GM19397 (cell line): ENCODE results near the gene NIM1K.
A peak's percentile ranks its signal among the peaks of the same experiment; 100 is the strongest.
"Not testable (repeated sequence)": the region's sequence is repeated elsewhere in the genome, so short reads cannot be mapped to it uniquely, and the experiment has no call there.

ENCODE experiments used
- ATAC-seq: cut with Tn5 transposase; IDR thresholded peaks from one replicate; pipeline ENCODE4 v1.9.1; 2021; ENCODE audit warnings: mild to moderate bottlenecking, moderate library complexity; ENCODE audit not compliant: unreplicated experiment

Gene NIM1K

DNA sequence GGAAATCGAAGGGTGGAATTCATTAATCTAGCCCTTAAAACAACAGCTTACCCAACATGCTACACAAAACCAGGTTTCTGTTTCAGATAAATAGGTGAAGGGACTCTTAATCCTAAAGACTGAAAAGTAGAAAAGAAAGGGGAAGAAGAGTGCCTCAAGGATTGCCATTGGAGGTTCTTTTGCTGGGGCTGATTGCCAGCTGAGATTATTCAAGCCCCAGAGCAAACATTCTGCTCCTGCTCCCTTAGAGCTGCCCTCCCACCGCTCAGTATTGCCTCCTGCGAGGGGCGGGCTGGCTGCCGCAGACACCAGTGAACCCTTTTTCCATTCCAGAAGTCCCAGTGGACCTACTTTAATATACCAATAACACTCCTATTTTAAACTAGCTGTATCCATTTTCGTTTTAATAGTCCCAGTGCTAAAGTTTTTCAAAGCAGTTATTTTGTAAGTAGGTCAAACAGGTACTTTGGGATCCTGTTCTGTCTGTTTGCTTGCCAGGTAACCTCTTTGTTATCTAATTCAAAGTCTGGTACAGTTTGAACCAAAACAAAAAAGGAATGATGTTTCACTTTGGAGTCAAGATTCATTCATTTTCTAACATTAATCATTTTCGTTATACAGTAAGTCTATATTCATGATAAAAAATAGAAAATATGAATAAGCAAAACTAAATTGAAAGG, 82.5 kb downstream of the NIM1K start:
- no peak for ATAC-seq

DNA sequence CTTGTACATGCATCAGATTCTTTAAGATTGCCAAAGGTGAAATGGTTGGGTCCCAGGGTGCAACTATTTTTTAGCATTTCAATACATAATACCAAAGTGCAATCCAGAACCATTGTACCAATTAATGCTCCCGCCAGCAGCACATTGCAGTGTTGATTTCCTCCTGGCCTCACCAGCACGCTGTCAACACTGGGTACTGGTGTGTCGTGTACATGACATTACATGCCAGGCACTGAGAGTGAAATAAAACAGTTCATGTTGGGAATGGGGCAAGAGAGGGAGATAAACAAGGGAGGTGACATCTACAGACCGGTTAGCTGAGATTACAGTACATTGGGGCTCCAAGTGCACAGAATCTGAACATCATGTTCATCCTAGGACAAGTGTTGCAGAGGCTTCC, 83.4 kb downstream of the NIM1K start:
- no peak for ATAC-seq

- no peak for ATAC-seq
Observed at GRCh38 chr5:43279548-43280274, 87.7 kb downstream of the NIM1K start.

DNA sequence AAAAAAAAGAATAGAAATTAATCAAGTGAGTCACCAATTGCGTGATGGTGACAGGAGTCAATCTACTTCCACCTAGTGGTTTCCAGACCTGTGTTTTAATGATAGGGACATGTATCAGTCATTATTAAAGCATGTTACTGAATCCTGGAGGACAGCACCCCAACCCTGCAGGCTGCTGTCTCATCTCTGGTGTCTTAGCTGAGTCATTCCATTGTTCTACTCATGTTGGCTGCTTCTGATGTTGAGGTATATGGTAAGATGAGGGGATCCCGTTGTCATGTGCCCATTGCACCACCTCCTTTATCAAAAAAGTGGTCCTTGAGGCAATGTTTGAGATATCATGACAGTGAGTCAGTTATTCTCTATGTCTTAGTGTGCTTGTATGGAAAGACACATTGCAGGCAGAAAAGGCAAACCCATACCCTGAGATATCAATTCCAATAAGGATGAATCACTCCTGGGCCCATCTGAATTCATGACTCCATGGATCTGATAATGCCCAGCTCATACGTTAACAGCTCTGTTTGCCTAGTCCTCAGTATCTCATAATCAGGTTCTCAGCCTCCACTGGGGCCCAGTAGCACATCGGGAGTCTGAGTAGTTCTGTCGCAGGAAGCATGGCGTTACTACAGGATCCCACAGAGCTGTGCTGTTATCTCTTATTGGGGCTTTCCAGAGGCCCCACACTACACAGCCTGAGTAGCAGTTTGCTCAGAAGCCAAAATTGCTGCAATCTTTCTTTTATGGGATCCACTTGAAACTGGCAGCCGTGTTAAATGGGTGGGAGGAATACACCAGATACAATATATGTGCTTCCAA, 90.0 kb downstream of the NIM1K start:
- ATAC-seq: no peak

GRCh38 chr5:43286623-43287022, 94.6 kb downstream of the NIM1K start:
- ATAC-seq: no peak

DNA sequence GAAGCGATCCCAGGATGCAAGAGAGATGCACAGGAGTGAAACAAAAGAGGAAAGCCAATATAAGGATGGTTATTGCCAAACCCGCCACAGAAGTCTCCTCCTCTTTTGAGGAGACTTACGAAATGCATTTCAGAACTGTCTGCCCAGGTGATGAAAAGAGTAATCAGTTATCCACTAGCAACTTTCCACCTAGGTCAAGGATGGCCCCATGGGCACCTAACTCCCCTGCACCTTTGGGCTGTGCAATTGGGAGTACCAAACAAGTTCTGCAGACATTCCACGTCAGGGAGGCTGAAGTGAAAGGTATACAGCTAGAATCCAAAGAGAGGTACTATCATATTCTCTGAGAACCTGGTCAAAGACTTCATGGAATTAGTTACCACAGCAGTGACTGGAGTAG, 95.5 kb downstream of the NIM1K start:
- ATAC-seq: no peak

GRCh38 chr5:43288269-43288831, 96.3 kb downstream of the NIM1K start:
- ATAC-seq: no peak

GRCh38 chr5:43290726-43291125, 98.7 kb downstream of the NIM1K start:
- ATAC-seq: no peak

- no peak for ATAC-seq
Observed at GRCh38 chr5:43294226-43294625, 102.2 kb downstream of the NIM1K start.

- no peak for ATAC-seq
Observed at GRCh38 chr5:43295202-43295601, 103.2 kb downstream of the NIM1K start.

- no peak for ATAC-seq
Observed at GRCh38 chr5:43296835-43297234, 104.8 kb downstream of the NIM1K start.

DNA sequence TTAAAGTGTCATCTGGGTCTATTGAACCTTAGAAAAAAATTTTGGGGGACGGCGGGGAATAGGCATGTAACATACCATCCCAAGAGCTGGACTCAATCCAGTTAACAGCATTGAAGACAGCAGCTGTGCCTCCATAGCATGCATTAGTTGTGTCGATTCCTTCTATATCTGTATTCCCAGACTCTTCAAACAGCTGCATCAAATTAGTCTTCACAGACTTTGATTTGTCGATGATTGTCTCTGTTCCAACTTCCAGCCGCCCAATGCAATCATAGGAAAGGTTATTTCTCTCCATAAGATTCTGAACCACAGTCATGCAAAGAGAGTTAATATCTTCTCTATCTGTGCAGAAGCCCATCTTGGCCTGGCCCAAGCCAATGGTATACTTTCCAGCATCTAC, 106.4 kb downstream of the NIM1K start:
- no peak for ATAC-seq

DNA sequence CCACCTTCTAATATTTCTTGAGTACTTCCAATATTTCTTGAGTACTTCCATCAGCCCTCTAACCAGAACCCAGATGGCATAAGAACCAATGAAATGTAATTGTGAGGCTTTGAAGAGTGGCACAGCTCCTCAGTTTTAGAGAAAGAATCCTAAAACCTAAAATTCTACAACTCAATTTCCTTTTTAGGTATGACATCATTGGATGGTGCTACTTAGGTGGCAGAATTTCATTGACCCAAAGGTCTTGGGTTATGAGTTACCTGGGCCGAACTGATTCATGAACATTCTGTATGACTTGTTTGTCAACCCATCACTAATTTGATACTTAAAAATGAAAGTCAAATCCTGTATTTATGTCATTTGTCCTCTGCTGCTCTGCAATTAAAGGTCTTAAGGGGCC, 108.1 kb downstream of the NIM1K start:
- no peak for ATAC-seq

DNA sequence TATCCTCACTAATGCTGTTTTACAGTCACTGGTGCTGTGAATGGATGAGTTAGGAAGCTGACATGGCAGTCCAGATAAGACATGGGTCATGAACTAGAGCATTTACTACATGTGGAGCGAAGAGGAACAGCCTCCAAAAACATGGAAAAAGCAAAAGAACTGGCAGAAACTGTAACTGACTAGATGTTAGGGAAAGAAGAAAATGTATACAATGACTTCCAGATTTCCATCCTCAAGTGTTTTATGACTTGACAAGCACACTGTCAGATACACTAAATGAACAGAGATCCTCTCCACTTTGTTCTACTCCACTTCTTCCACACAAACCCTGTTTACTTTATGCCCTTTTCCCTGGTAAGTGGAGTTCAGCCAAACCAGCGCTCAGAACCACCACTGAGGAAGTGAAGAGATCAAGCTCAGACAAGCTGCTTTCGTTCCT, 109.6 kb downstream of the NIM1K start:
- ATAC-seq: no peak

DNA sequence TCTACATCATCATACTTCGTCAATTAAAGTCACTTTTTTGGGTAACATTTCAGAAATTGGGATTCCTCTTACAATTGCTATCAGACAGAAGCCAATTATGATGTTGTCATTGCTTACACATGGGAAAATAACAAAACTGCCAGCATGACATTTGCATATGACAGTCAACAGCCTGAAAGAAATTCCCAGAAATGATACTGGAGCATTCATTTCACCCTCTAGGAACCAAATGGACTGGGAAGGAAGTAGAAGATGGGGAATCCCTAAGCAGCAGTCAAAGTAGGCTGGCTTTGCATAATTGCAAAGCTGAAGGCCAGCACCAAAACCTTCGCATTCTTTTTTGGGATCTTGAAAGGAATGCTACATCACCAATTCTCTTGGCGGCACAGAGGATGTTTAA, 110.5 kb downstream of the NIM1K start:
- ATAC-seq: no peak

GRCh38 chr5:43303242-43303641, 111.2 kb downstream of the NIM1K start:
- ATAC-seq: no peak

DNA sequence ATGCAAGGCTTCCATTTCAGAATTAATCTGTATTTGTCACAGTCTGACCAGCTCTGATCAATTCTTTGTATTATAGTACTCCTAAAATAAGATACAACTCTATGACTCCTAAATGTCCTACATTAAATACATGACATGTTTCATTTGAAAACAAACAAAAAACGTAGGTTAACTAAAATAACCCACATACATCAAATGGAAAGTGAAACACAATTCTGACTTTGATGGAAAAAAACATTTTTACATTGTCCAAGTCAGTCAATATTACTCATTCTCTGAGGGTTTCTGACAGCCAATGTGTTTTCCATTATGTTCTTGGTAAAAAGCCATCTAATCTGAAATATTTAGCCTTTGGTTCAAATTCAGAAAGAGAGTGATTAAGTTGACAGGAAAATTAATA, 112.5 kb downstream of the NIM1K start:
- ATAC-seq: no peak

DNA sequence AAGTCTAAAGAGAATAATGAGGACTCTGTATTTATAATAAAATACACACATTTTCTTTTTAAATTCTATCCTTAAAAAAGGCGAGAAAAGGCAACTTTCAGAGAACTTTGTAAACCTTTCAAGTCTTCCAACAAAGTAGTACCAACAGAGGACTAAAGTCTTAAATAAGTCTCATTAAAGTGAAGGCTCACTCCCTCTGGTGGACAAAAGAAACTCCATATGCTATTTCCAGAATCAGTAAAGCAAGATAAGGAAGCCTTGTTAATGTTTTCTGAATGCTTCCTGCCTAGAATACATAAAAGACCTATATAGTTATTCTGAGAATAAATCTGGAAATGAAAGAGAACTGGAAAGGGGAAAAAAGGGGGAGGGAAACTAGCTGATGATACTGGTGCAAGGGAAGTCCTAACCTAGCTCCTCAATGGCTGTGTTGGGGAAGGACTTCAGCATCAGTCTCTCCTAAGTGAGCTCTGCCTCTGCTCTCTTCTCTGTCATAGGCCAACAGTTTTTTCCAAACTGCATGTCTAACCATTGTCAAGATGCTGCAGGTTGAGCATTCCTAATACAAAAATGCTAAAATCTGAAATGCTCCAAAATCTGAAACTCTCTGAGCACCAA, 114.0 kb downstream of the NIM1K start:
- peak; percentile 45 for ATAC-seq

DNA sequence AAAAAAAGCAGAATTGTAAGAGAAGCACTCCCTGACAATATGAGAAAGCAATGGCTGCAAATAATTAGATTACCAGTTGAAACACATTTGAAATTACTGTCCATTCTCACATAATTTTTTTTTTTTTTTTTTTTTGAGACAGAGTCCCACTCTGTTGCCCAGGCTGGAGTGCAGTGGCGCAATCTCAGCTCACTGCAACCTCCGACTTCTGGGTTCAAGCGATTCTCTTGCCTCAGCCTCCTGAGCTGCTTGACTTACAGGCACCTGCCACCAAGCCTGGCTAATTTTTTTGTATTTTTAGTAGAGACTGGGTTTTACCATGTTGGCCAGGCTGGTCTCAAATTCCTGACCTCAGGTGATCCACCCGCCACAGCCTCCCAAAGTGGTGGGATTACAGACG, 114.9 kb downstream of the NIM1K start:
- not testable (repeated sequence) for ATAC-seq

GRCh38 chr5:43309122-43309521, 117.1 kb downstream of the NIM1K start:
- ATAC-seq: no peak

DNA sequence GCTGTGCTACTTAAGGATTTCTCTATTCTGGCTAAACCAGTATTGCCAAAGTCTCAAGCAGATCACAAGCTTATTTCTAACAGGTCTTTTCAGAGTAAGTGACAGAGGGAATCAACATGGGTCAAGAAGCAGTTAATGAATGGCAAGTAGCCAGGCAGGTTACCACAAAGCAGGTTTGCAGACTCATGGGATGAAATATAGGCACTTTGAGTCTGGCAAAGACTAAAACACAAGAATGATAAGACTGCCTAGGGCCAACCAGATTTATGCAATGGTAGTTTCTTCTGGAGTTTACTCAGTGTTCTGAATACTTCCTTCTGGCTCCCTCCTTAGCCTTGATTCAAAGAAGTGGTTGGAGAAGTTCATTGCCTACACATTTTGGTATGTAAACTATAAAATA, 117.6 kb downstream of the NIM1K start:
- ATAC-seq: no peak
